Activated B cell treated with CpG ODN at 0.5 μM for 24 hours (primary cell): ENCODE measurements around the gene COG4. TPM values are rescaled to one million over a fixed set of nuclear protein-coding genes. Genes with fewer than 3 reads are reported as not detected.

ENCODE experiments used
- ATAC-seq: fragments of 200-7000 bp; cut with Tn5 transposase; one replicate; pipeline ENCODE4 v1.10.0; 2021; ENCODE audit warnings: low read depth, mild to moderate bottlenecking, moderate library complexity
- CTCF ChIA-PET: fragments of 350-600 bp; sonication (Branson Sonifier 250); formaldehyde crosslinking; loops from one replicate; lab custom pipeline; 2021; ENCODE audit warnings: antibody characterized with exemption; lab: Charles Lee
- POLR2A ChIA-PET: fragments of 350-600 bp; sonication (Branson Sonifier 250); formaldehyde crosslinking; loops from one replicate; lab custom pipeline; 2021; ENCODE audit warnings: antibody characterized with exemption; lab: Charles Lee
- DNase-seq: peaks from one replicate; pipeline ENCODE4 v3.0.0; 2022
- H3K27ac Mint-ChIP-seq: one replicate; pipeline ENCODE4 v1.8.0; 2020; ENCODE audit warnings: mixed read lengths
- H3K27me3 Mint-ChIP-seq: one replicate; pipeline ENCODE4 v1.8.0; 2021; ENCODE audit warnings: mixed read lengths
- H3K36me3 Mint-ChIP-seq: one replicate; pipeline ENCODE4 v1.8.0; 2021; ENCODE audit warnings: low read depth, mixed read lengths
- H3K4me1 Mint-ChIP-seq: one replicate; pipeline ENCODE4 v1.8.0; 2021; ENCODE audit warnings: mixed read lengths
- H3K4me3 Mint-ChIP-seq: one replicate; pipeline ENCODE4 v1.8.0; 2020; ENCODE audit warnings: mild to moderate bottlenecking, mixed read lengths
- H3K9me3 Mint-ChIP-seq: one replicate; pipeline ENCODE4 v1.8.0; 2020; ENCODE audit warnings: mixed read lengths
- intact Hi-C: fragments of 100-400 bp; cut with micrococcal nuclease; formaldehyde crosslinking; loops from one replicate; pipeline ENCODE4 v1.15.1; 2024
- total RNA-seq: library from RNA; stranded (reverse); gene quantifications from 2 replicates; pipeline ENCODE4 v1.2.3, GENCODE V29; 2022
- TF ChIP-seq, protein P1 (sequence below): fragments of 200-600 bp; IDR thresholded peaks from one replicate; pipeline ENCODE4 v1.8.0; 2022; ENCODE audit warnings: antibody characterized with exemption, mild to moderate bottlenecking

The COG4 gene
- total RNA-seq, 1 donor from 2014 or later, result 42.5 TPM

DNA sequence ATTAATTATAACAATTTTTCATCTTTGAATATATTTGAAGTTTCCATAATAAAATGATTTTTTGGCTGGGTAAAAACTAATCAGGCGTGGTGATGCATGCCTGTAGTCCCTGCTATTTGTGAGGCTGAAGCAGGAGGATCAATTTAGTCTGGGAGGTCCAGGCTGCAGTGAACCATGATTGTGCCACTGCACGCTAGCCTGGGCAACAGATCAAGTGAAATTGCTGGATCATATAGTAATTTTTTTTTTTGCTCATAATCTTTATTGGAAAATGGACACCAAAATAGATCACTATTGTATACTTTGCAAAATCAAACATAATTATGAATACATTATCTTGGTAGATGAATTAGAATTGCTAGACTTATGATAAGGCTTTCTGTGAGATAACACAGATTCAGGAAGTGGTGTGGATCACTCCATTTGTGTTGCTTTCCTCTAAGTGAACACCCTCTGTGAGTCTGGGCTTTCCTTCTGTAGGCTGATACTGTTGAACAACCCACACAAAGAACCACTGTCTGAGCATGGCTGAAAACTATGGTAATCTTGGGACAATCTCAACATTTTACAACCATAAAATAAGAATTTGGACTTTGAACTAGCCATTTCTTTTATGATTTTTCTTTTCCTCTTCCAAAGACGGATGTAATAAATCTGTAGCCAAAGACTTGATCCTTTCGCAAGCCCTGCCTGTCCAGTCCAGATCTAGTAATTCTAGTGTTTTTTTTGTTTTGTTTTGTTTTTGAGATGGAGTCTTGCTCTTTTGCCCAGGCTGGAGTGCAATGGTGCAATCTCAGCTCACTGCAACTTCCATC is 78.9 kb downstream of the COG4 start:
- no peak overlapping the region for H3K27ac Mint-ChIP-seq

DNA sequence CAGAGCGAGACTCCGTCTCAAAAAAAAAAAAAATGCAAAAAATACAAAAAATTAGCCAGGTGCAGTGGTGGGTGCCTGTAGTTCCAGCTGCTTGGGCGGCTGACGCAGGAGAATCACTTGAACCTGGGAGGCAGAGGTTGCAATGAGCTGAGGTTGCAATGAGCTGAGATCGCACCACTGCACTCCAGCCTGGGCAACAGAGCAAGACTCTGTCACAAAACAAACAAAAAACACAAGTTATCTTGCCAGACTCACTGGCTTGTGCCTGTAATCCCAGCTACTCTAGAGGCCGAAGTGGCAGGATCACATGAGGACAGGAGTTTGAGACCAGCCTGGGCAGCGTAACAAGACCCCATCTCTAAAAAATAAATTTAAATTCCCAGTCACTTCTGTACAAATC is 81.0 kb downstream of the COG4 start:
- Mint-ChIP-seq H3K27me3 (no peaks in the 10 kb centered on the region), H3K4me3 (no peak overlapping the region), H3K9me3 (no peaks in the 10 kb centered on the region), H3K4me1 (peaks cover 24% of the 10 kb centered on the region), H3K36me3 (peaks cover 10% of the 10 kb centered on the region), H3K27ac (no peak overlapping the region)
- CTCF ChIA-PET, result no interaction called here
- TF ChIP-seq, protein P1, sequence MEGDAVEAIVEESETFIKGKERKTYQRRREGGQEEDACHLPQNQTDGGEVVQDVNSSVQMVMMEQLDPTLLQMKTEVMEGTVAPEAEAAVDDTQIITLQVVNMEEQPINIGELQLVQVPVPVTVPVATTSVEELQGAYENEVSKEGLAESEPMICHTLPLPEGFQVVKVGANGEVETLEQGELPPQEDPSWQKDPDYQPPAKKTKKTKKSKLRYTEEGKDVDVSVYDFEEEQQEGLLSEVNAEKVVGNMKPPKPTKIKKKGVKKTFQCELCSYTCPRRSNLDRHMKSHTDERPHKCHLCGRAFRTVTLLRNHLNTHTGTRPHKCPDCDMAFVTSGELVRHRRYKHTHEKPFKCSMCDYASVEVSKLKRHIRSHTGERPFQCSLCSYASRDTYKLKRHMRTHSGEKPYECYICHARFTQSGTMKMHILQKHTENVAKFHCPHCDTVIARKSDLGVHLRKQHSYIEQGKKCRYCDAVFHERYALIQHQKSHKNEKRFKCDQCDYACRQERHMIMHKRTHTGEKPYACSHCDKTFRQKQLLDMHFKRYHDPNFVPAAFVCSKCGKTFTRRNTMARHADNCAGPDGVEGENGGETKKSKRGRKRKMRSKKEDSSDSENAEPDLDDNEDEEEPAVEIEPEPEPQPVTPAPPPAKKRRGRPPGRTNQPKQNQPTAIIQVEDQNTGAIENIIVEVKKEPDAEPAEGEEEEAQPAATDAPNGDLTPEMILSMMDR, result no peak
- POLR2A ChIA-PET, result interaction anchor here (1.5 to 2.2 kb wide), 2 partner anchors 10 to 12 kb away, joined by 4 to 12 read pairs; no protein-coding TSS in a partner anchor
- intact Hi-C loops, result no loop called here
- ATAC-seq (no peak), DNase-seq (no peak)

More for the DNA sequence above, 78.9 kb downstream of the COG4 start:
- DNase-seq (no peak), ATAC-seq (no peak)
- TF ChIP-seq, protein P1, result no peak
- intact Hi-C loops, result no loop called here
- ChIA-PET CTCF (no interaction called here), POLR2A (interaction anchor here (1.1 kb wide), 1 partner anchor 63 kb away, joined by 3 read pairs; no protein-coding TSS in a partner anchor)
- Mint-ChIP-seq H3K4me1 (peaks cover 11% of the 10 kb centered on the region), H3K4me3 (no peak overlapping the region), H3K36me3 (no peaks in the 10 kb centered on the region), H3K9me3 (no peaks in the 10 kb centered on the region), H3K27me3 (no peaks in the 10 kb centered on the region)

DNA sequence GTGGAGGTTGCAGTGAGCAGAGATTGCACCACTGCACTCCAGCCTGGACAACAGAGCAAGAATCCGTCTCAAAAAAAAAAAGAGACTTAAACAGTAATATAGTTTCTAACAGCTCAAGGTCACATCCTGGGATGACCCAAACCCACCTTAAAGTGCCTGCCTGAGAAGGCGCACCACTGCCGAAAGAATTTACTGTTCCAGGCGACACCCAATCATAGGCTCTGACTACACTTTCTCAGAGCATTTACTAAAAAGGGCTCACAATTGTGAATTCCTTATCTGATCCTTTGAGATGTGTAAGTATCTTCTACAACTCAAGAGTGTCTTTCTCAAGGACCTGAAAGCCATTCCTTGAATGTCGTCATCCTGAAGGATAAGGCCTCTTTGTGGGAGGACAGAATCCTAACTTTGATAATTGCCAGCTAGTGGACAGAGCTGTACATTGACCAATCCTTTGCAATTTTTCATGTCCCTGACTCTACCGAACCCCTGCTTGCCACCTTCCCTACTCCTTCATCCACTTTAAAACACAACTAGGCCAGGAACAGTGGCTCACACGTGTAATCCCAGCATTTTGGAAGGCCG is 81.9 kb downstream of the COG4 start:
- H3K27me3 Mint-ChIP-seq, result no peaks in the 10 kb centered on the region
- peaks cover 25% of the 10 kb centered on the region for H3K4me1 Mint-ChIP-seq
- no peak for ATAC-seq
- no peaks in the 10 kb centered on the region for H3K9me3 Mint-ChIP-seq
- peaks cover 10% of the 10 kb centered on the region for H3K36me3 Mint-ChIP-seq
- TF ChIP-seq, protein P1, result no peak
- ChIA-PET CTCF (no interaction called here), POLR2A (interaction anchor here (1.5 to 2.2 kb wide), 2 partner anchors 9 to 12 kb away, joined by 4 to 12 read pairs; no protein-coding TSS in a partner anchor)
- peak overlapping the region; percentile 24 for H3K4me3 Mint-ChIP-seq
- intact Hi-C loops, result no loop called here
- DNase-seq, result no peak
- H3K27ac Mint-ChIP-seq, result no peak overlapping the region

DNA sequence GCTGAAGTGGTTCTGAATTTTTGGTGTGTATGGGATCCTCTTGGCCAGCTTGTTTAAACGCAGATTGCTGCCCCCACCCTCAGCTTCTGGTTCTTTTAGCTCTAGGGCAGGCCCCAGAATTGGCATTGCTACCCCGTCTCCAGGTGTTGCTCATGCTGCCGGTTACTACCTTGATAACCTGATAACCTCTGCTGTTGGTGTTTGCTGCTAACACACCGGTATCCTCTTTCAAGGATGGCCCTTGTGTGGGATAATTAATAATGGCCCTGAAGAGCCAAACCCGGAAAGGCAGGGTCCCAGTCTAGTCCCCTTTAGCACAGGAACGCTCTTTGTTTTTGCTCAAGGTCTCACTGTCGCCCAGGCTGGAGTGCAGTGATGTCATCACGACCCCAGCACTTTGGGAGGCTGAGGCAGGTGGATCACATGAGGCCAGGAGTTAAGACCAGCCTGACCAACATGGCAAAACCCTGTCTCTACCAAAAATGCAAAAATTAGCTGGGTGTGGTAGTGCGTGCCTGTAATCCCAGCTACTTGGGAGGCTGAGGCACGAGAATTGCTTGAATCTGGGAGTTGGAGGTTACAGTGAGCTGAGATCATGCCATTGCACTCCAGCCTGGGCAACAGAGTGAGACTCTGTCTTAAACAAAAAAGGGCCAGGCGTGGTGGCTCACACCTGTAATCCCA is 83.2 kb downstream of the COG4 start:
- no peak for DNase-seq
- ChIA-PET CTCF (interaction anchor here (1.3 kb wide), 1 partner anchor 60 kb away, joined by 4 read pairs; no protein-coding TSS in a partner anchor), POLR2A (interaction anchor here (0.6 to 3.2 kb wide), 7 partner anchors 10 to 93 kb away, joined by 3 to 39 read pairs (median 8); partner anchors contain the start of genes DDX19A and FCSK)
- intact Hi-C loops, result no loop called here
- peak overlapping the region; percentile 93 for H3K4me3 Mint-ChIP-seq
- H3K27ac Mint-ChIP-seq, result no peak overlapping the region
- H3K9me3 Mint-ChIP-seq, result no peaks in the 10 kb centered on the region
- TF ChIP-seq, protein P1, result no peak
- no peak for ATAC-seq
- peaks cover 30% of the 10 kb centered on the region for H3K4me1 Mint-ChIP-seq
- H3K27me3 Mint-ChIP-seq, result no peaks in the 10 kb centered on the region
- peaks cover 11% of the 10 kb centered on the region for H3K36me3 Mint-ChIP-seq
